Fibroblast of peridontal ligament (primary cell): ENCODE data around the gene ANAPC2.

Experiments used
- DNase-seq: peaks from one replicate; pipeline ENCODE4 v3.0.0-alpha.2; 2010; ENCODE audit errors: extremely low read depth

The ANAPC2 gene

GRCh38 chr9:137162505-137163364, 25.6 kb downstream of the ANAPC2 start:
- no peak for DNase-seq

- DNase-seq = no peak
Observed at GRCh38 chr9:137161558-137162486, 26.5 kb downstream of the ANAPC2 start.

- no peak for DNase-seq
Observed at GRCh38 chr9:137160716-137161557, 27.4 kb downstream of the ANAPC2 start.

GRCh38 chr9:137160054-137160425, 28.3 kb downstream of the ANAPC2 start:
- DNase-seq = no peak

DNA sequence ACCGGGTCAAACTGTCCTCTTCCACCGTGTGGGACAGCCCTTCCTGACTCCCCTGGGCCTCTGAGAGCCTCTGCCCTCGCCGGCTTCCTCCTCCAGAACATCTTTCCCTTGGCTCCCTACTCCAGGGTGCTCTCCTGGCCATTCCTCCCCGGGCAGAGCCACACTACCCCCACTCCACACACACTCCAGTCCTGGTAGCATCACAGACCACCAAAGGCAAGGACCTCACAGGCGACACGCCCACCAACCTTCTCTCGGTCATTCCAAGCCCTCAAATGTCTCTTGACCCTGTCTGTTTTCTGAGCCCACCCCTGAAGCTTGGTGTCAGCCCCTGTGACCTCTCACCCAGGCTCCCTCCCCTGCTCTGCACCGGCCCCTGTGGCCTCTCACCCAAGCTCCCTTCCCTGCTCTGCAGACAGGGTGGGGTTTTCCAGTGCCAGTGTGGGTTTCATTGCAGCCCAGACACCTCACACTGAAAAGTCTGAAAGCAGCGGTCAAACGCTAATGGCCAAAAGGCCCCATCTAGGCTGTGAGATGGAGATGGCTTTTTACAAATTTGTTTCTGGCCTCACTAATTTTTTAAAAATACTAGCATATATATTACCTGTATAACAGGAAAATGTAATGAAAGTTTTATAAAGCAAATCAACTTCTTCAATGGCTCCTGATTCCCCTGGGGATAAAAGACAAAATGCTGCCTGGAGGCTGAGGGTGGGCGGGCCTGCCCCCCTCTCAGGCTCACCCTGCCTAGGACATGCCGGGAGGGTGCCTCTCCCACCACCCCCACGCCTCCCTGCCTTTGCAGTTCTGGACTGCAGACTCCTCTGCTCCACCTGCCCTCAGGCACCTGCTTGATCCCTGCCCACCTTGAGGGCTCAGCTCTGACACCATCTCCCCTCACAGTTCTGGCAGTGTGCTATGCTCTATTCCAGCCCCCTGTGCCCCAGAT, 29.0 kb downstream of the ANAPC2 start:
- DNase-seq = no peak

DNA sequence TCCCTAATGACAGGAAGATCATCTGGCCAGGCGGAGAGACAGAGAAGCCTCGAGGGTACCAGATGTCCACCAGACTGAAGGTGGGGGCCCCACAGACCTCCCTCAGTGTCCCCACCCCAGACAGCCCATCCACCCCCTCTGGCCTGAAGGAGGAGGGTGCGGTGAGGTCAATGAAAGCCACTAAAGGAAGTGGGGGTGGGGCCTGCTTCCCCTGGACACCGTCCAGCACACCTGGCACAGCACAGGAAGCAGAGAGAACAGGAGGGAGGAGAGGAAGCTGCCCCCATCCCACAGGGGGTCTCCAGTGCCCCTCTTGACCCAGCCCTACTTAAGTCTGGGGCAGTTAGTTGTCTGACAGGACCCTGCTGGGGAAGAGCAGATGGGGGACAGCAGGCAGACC, 29.7 kb downstream of the ANAPC2 start:
- no peak for DNase-seq

DNA sequence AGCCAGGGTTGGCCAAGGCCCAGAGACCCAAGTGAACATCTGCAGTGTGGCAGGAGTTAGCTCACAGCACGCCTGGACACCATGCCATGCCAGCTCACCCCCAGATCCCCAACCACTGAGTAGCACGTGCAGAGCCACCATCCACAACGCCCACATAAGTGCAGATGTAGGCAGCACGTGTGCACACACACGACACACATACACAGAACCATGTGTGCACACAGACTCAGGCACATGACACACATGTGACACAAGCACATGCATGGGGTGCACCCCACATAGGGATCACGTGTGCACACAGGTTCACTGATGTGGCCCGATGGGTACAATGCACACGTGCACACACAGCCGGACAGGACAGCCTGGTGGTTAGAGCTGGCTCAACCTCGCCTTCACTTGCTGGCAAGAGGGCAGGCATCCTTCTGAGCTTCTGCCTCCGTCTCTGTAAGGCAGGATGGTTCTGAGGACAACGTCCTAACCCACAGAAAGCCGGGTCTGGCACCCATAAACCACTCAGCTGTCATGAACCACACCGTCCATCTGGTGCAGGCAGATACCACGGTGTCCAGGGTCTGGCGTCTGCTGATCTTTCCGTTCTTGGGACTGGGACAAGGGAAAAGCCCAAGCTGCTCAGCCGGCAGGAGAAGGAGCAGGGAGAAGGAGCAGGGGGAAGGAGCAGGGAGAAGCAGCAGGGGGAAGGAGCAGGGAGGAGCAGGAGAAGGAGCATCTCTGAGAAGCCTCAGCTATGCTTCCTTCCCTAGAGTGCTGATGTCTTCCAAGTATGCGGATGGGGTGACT, 30.5 kb downstream of the ANAPC2 start:
- no peak for DNase-seq

- peak; percentile 11 for DNase-seq
Observed at GRCh38 chr9:137156567-137157375, 31.6 kb downstream of the ANAPC2 start.

DNA sequence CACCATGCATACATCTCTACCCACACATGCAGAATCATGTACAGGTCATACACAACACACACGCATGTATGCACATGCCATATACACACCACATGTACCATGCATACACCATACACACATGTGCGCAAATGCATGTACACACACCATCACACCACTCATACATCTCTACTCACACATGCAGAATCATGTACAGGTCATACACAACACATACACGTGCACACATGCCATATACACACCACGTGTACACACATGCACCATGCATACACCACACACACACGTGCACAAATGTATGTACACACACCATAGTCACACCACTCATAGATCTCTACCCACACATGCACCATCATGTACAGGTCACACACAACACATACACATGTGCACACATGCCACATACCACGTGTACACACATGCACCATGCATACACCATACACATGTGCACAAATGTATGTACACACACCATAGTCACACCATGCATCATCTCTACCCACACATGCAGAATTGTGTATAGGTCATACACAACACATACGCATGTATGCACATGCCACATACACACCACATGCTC, 35.4 kb downstream of the ANAPC2 start:
- DNase-seq = no peak

DNA sequence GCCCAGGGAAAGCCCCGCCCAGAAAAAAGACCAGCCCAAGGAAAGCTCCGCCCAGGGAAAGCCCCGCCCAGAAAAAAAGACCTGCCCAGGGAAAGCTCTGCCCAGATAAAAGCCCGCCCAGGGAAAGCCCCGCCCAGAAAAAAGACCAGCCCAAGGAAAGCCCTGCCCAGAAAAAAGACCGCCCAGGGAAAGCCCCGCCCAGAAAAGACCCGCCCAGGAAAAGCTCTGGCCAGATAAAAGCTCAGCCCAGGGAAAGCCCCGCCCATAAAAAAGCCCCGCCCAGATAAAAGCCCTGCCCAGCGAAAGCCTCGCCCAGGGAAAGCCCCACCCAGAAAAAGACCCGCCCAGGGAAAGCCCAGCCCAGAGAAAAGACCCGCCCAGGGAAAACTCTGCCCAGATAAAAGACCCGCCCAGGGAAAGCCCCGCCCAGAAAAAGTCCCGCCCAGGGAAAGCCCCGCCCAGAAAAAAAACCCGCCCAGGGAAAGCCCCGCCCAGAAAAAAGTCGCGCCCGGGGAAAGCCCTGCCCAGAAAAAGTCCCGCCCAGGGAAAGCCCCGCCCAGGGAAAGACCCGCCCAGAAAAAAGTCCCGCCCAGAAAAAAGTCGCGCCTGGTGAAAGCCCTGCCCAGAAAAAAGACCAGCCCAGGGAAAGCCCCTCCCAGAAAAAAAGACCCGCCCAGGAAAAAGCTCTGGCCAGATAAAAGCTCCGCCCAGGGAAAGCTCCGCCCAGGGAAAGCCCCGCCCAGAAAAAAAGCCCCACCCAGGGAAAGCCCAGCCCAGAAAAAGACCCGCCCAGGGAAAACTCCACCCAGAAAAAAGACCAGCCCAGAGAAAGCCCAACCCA, 37.5 kb downstream of the ANAPC2 start:
- DNase-seq = no peak

DNA sequence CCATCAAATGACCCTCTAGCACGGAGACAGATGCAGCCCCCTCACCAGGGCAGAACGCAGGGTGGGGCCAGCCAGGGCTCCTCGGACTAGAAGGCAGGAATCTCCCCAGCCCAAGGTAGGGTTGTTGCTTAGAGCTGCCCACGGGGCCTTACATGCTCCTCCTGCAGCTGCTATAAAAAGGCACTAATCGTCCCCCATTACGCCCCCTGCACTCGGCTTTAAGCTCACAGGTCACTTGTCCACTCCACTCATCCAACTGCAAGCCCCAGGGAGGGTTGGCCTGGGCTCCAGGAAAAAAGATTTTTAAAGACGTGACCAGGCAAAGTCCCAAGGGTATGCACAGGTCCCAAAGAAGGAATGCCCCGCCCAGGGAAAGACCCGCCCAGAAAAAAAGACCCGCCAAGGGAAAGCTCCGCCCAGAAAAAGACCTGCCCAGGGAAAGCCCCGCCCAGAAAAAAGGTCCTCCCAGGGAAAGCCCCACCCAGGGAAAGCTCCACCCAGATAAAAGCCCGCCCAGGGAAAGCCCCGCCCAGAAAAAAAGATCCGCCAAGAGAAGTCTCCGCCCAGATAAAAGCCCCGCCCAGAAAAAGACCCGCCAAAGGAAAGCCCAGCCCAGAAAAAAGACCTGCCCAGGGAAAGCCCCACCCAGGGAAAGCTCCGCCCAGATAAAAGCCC, 38.3 kb downstream of the ANAPC2 start:
- no peak for DNase-seq

GRCh38 chr9:137149363-137149762, 39.0 kb downstream of the ANAPC2 start:
- DNase-seq = no peak

DNA sequence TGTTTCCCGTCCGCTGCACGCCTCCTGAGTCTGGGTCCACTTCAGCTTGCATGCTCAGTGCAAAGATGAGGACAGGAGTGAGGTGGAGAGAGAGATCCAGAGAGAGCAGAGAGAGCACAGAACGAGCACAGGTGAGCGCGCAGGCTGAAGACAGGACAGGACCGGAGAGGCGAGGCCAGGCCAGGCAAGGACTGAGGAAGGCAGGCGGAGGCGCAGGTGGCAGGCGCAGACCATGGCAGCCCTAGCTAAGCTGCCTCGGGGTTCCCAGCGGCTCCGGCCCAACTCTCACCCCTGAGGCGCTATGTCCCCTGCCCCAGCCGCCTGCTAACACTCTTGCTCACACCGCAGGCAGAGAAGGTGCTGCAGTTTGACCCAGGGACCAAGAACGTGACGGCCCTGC, 39.7 kb downstream of the ANAPC2 start:
- DNase-seq = no peak

- no peak for DNase-seq
Observed at GRCh38 chr9:137148242-137148641, 40.1 kb downstream of the ANAPC2 start.

DNA sequence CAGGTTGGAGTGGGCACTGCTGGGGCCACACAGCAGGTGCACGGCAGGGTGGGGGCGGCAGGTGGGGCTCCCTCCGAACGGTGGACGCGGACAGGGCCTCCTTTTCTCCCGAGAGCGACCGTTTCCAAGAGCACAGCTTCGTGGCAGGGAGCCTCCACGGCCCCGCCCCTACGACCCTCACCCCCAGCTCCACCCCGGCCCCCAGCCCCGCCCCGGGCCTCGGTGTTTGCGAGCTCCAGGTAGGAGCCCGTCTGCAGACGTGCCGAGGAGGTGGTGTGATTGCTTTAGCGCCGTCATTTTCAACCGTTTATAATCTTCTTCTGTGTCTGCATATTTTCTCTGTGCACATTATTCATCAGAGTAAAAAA, 40.6 kb downstream of the ANAPC2 start:
- DNase-seq = no peak

DNA sequence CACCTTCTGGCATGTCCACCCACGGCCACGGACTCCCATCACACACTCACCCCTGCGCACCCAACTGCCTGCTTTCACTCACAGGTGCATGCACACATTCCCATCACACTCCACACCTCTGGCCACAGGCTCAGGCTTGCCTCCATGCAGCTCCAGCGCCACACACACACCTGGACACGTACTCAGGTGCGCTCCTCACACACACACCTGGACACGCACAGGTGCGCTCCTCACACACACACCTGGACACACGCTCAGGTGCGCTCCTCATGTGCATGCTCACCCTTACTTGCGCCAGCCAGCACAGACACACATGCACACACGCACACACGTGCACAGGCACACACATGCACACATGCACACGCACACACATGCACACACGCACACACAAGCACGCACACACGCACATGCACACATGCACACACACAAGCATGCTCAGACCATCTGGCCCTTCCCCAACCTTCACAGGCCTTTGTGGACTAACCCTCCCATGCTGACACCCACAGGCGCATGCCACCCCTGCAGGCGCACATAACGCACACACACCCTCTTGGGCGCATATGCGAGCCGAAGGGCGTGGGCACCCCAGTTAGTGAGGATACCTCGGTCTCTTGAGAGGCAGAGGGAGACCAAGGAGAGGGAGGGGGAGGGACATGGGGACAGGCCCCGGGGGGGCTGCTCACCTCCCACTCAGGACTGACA, 41.1 kb downstream of the ANAPC2 start:
- no peak for DNase-seq

DNA sequence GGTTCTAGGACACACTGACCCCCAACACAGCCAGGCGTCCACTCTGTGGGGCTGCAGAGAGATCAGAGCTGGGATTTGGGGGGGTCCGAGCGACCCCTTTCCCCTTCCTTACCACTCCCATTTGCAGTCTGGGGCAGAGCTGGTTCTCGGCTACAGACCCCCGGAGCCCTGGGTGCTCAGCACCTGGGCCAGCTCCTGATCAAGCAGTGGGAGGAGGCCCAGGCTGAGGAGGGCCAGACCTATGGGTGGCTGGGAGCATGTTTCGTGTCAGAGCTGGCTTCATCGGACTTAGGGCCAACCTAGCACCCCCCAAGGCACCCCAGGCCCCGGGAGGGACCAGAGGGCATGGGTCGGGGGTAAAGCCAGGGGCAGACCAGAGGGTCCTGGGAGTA, 41.8 kb downstream of the ANAPC2 start:
- no peak for DNase-seq
